Fibroblast of lung (primary cell): Measurements from ENCODE around the gene SCYL1.

ENCODE experiments used
- CTCF ChIP-seq, 2 donors: IDR thresholded peaks in 1 of 2; conservative IDR thresholded peaks in 1 of 2; 1 replicate in 1 of 2; 2 replicates in 1 of 2; pipeline ENCODE4 v1.5.1; 2011 to 2012; ENCODE audit warnings: low read length in 2 of 2, control low read depth in 1 of 2, inconsistent platforms in 1 of 2, low read depth in 1 of 2, mild to moderate bottlenecking in 1 of 2
- EZH2 ChIP-seq: IDR thresholded peaks from 2 replicates; pipeline ENCODE4 v1.5.1; 2012; ENCODE audit warnings: low read length, control low read depth, mild to moderate bottlenecking; ENCODE audit errors: missing control alignments

DNA sequence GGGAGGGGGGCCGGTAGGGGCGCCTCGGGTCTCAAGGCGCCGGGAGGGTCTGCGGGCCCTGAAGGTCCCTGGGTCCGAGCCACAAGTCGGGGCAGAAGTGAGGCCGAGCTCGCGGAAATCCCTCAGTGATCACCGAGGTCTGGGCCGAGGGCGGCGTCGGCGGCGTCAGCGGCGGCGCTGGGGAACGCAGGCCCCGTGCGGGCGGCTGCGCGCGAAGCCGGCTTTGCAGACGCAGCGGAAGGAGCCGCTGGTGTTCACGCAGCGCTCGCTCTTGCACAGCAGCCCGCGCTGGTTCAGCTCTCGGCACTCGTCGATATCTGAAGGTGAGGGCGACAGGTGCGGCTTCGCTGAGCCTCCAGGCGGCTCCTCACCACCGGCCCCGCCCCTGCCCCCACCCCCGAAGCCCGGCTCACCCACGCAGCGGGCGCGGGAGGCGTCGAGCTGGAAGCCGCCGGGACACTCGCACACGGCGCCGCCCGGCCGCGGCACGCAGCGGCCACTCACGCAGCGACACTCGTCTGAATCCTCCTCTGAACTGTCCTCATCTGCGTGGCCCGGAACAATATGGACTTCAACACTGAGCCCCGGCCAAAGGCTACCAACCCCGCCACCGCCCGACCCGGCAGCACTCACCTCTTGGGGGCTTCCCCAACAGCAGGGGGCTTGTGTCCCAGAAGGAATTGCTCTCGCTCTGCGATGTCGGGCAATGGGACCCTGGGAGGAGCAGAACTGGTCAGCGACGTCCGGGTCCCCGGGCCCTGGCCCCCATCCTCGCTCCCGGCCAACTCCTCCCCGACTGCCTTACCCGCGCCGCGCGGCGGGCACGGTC is 14.2 kb downstream of the SCYL1 start:
- no peak for TF ChIP-seq CTCF (conservative IDR thresholded peaks at IDR 0.05 in 1 of 2, IDR thresholded peaks at IDR 0.05 in 1 of 2; ENCODE audit: low read depth in 1 of 2, low read length in 2 of 2)
- TF ChIP-seq EZH2: no peak
